GM04503 (cell line): ENCODE data around the gene LGI4.

Experiments used
- DNase-seq: peaks from one replicate; pipeline ENCODE4 v3.0.0-alpha.2; 2012; ENCODE audit warnings: low read depth

The LGI4 gene

DNA sequence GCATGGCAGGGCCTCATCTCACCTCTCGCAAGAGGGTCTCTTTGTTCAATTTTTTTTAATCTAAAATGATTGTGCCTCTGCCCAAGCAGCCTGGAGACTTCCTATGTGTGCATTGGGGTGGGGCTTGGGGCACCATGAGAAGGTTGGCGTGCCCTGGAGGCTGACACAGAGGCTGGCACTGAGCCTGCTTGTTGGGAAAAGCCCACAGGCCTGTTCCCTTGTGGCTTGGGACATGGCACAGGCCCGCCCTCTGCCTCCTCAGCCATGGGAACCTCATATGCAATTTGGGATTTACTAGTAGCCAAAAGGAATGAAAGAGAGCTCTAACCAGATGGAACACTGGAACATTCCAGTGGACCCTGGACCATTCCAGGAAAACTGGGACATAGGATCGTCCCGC is 11.3 kb downstream of the LGI4 start:
- DNase-seq: no peak

DNA sequence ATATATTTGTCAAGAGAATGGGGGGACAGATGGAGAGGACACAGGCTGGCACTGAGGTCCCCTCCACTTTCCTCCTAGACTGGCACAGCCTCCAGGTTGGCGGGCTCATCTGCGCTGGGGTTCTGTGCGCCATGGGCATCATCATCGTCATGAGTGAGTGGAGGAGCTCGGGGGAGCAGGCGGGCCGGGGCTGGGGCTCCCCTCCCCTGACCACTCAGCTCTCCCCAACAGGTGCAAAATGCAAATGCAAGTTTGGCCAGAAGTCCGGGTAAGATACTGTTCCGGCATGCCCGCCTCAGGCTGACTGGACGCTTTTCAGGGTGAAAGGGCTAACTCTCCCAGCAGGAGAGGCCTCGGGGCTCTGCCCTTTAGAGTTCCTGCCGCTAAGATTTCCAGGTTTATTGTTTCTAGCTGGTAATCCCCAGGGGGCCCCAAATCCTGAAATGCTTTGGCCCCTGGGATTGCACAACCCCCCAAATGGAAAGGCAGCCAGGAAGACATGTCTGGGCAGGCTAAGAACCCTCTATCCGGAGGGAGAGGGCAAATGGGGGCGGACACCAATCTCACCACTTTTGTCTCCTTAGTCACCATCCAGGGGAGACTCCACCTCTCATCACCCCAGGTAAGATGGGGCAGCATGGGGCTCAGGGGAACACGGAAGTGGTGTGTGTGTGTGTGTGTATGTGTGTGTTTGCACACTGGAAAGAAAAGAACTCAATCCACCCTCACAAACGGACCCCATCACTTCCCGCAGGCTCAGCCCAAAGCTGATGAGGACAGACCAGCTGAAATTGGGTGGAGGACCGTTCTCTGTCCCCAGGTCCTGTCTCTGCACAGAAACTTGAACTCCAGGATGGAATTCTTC is 11.9 kb downstream of the LGI4 start:
- DNase-seq: no peak

DNA sequence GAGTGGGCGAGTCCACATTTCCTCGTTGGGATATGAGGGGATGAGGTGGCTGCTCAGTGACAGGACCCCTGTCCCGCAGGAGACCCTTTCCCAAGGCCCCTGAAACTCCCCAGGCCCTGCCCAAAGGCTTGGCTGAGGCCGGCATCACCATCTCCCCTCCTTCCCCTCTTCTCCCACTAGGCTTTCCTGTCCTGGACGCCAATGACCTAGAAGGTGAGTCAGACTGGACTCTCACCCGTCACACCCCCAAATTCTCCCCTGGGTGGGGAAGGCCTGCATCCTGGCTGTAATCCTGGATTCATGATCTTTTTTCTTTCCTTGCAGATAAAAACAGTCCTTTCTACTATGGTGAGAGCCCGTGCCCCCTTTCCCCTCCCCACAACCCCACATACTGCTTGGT is 14.0 kb downstream of the LGI4 start:
- no peak for DNase-seq

DNA sequence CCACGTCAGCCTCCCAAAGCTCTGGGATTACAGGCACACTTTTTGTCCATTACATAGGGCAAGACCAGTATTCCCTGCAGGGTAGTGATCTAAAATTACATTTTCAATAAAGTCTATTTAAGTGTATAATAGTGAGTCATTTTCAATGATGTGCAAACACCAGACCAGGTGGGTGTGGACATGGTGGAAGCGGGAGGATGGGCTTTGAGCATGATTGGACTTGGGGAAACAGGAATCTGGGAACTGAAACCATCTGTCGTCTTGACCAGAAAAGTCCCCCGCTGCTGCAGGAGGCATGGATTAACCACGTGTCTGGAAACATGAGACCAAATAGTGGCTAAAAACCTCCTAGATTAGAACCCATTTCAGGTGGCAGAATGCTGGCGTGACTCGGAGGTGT is 14.4 kb downstream of the LGI4 start:
- no peak for DNase-seq

DNA sequence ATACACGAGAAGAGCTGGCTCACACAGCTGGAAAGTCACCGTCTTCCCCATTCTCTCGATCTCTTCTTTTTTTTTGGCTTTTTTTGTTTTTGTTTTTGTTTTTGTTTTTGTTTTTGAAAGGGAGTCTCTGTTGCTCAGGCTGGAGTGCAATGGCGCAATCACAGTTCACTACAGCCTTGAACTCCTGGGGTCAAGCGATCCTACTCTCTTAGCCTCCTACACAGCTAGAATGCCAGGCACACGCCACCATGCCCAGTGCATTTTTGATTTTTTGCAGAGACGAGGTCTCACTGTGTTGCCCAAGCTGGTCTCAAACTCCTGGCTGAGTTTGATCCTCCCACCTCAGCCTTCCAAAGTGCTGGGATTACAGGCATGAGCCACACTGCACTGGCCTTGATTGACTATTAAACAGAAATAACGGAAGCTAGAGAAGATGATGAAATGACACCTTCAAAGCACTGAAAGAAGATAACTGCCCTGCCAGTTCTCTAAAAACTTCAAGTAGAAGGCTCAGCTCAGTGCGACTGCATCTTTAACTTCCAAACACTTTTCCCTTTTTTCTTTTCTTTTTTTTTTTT is 15.2 kb downstream of the LGI4 start:
- no peak for DNase-seq

DNA sequence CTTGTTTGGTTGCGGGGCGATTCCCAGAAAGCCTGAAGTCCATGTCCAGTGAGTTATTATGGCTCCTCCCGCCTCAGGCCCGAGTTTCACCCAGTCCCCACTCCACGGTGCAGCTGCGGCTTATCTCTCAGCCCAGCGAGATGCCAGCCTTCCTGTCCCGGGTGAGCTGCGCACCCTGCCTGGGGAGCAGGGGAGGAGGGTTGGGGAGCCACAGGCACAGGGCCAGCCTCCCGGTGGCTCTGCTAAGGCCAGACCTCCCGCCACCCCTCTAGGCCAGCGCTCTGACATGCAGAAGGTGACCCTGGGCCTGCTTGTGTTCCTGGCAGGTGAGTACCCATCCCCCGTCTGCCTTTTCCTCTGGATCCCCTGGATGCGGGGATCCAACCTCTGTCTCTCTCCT is 15.8 kb downstream of the LGI4 start:
- no peak for DNase-seq

DNA sequence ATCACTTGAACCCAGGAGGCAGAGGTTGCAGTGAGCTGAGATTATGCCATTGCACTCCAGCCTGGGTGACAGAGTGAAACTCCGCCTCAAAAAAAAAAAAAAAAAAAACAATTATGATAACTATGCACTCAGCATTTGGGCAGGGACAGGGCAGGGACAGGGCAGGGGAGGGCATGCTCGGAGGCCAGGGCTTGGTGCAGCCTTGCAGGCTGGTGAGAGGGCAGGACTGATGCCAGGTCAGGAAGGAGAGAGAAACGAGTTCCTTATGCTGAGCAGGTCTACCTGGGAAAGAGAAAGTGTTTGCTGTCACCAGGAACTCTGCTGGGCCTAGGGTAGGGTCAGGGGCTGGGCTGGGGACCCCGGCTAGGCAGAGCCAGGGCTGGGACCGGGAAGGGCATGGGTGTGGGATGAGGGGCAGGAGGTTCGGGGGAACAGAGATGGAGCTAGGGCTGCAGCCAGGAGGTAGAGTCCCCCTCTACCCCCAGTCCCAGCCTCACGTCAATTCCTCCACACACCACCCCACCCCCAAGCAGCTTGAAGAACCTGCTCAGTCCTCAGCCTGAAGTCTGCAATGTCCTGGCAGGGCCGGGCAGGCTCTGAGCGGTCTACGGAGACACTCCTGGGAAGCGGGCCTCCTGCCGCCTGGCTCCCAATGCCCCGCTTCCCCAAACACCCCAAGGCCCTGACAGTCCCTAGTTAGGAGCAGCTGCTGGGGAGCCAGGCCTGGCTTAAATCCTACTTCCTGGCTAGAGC is 16.4 kb downstream of the LGI4 start:
- DNase-seq: no peak

DNA sequence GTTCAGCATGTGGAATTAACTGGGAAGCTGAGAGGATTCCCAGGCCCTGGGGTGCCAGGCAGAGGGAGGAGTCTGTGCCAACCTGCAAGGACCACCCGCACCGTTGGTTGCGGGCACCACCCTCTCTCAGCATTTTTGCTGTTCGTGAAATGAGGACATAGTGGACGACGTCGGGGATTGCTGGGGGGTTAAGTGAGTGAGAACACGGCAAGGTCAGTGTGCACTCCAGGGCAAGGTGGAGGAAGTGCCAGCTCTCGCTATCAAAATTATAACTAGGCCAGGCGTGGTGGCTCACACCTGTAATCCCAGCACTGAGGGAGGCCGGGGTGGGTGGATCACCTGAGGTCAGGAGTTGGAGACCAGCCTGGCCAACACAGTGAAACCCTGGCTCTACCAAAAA is 17.1 kb downstream of the LGI4 start:
- DNase-seq: no peak

DNA sequence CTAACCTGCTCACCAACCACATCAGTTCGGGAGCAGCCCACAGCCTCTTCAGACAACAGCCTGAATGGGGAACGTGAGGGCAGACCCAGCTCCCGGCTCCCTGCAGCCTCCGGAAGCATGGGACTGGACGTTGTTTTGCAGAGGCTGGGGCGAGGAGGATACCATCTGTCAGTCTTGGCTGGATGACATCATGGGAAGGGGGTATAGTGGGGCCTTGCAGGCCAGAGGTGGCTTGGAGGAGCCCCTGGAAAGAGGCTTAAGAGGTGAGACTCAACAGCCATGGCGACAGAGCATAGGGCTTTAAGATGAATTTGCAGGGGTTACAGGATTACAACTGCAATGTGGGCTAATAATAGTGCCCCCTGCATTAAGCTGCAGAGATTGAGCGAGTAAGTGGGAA is 17.7 kb downstream of the LGI4 start:
- no peak for DNase-seq

DNA sequence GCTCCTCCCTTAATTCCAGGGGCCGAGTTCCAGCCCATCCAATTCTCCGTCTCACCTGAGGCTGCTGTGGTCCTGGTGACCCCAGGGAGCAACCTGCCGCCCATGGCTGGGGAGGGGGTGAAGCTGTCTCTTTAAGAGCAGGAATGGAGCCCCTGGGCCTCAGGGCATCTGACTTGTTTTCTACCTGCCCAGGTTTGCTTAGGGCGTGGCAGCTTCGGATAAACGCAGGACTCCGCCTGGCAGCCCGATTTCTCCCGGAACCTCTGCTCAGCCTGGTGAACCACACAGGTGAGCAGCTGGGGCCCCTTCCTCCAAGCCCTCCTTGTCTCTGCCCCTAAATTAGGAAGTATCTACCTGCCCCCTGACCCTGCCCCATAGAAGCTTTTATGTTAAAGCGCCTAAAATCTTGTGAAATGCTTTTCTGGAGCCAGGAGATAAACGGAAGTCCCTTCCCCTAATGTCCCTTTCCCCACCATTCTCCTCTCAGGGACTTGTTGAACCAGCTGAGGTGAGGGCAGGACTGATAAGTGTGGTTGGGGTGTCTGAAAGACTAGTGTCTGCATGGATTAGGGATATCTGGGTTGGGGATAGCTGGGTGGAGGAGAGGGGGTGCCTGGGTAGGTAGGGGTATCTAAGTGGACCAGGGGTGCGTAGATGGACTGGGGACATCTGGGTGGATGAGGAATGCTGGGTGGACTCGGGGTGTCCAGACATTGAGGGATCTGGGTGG is 18.6 kb downstream of the LGI4 start:
- no peak for DNase-seq

DNA sequence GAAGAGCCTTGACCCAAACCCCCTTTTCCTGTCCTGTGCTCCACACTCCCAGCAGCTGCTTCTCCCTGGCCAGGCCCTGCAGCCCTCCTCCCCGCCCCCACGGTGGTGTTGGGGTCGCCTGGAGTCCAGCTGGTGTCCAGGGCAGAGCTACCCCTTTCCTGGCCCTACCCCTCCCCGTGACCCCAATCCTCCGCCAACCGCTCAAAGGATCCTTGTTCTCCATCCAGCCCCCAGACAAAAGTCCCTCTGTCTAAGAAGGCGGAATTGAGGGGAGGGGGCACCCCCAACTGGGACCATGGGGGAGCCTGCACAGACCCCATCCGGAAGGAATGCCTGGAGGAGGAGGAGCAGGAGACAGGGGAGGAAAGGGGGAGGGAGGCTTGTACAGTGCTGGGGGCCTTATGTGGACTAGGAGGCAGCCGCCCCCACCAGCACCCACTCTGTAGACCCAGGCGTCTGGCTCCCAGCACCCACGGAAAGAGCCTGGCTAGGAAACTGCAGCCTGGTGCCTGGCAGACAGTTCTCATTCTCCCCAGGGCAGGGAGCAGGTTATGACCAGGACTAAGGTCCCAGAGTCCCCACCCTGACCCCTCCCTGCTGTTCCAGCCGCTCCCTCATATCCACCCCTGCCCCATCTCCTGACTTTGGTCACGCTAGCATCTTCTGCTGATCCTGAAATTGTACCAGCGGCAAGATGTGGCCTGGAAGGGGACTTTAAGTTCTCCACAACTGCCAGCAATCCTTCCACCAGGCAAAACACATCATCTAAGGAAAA is 19.5 kb downstream of the LGI4 start, which contains the start of gene FXYD3:
TSS of gene FXYD3 (plus strand) at position 647 of the 775 bp plus-strand sequence. CDS start 3,554 bp downstream, outside the sequence.
- no peak for DNase-seq

DNA sequence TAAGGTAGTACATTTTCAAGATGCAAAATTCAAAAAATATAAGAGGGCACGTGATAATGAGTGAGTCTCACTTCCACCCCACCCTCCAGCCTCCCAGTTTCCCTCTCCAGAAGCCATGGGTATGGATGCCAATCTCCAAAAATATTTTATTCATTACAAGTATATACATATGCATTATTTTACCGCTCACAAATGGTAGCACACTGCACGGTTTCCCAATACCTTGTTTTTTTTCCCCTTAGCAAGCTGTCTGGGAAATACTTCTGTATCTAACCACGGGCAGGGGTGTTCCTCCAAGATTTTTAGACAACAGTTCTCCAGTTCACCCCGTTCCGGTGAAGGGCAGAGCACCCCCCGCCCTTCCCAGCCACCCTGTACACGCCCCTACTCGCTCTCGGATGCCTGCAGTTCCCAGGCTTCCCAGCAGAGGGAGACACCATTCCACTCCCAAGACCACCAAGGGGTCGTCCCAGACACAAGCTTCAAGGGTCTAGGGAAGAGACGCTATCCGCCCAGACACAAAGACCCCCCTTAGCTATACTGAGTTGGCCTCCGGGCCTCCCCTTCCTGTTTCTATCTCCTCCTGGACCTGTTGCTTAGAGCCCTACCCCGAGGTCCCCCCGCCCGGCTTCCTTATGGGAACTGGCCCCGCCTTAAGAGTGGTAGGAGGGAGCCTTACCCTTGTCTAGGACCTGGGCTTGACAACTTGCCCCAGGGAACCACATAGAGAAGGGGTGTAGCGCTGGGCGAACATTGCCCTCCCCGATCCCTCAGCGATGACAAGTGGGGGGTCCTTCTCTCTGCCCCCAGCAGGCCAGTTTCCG is 20.3 kb downstream of the LGI4 start:
- no peak for DNase-seq

DNA sequence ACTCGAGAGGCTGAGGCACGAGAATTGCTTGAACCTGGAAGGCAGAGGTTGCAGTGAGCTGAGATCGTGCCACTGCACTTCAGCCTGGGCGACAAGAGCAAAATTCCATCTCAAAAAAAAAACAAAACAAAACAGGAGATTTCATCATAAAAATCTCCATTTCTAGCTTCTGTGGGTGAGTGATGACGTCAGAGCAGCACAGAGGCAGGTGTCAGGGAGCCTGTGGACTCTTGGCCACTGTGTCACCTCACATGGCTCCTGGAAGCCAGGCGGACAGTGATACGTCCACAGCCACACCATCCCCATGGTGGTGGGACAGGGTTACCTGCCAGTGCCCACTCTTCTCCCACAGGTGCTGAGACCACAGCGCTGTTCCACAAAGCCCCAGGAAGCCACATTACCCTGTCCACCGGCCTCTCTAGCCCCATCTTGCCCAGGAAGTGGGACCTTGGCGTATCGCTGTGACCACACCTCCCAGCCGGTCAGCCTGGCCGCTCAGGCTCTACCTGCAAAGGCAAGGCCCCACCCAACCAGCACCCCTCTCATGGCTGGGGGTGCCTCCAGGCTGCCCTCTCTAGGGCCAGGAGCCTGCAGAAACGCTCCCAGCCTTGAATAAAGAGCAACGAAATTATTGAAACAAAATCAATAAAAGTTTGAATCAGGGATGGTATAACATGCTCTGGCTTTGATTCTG is 21.7 kb downstream of the LGI4 start:
- no peak for DNase-seq

DNA sequence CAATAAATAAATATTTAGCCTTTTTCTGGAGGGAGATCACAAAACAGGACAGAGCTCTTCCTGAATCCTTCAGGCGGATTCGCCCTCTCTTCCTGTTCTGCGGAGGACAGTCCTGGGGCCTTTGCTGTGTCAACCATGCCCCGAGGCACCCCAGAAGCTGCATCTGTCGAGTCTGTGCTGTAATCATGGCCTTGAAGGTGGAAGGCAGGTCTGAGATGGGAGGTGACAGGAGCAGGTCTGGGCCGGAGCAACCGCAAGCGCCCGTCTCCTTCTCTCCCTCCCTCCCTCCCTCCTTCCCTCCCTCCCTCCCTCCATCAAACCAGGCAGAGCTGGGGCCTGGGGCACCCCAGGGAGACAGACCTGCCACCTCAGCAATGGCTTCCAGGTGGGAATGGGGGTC is 23.9 kb downstream of the LGI4 start:
- no peak for DNase-seq

DNA sequence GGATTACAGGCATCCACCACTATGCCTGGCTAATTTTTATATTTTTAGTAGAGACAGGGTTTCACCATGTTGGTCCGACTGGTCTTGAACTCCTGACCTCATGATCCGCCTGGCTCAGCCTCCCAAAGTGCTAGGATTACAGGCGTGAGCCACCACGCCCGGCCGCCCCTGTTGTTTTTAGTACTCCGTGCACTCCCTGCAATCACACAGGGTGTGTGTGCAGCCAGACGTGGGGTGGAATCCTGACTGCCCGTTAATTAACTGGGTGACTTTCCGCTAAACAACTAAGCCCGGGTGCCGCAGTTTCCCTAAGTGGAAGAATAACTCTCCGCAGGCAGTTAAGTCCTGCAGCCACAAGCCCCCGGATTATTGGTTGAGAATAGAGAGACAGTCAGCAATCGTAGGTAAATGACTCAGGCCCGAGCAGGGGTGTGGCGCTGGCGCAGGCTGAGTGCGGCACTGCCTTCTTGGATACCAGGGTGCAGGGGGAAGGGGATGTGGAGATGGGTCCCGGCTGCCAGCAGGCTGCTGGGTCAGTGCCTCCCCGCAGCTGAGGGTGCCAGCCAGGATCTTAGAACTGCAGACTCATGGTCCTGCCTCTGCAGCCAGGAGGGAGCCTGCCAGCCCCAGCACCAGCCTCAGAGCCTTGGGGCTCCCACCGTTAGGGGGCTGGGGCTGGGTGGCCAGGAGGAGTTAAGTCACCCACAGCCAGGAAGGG is 25.3 kb downstream of the LGI4 start:
- no peak for DNase-seq

DNA sequence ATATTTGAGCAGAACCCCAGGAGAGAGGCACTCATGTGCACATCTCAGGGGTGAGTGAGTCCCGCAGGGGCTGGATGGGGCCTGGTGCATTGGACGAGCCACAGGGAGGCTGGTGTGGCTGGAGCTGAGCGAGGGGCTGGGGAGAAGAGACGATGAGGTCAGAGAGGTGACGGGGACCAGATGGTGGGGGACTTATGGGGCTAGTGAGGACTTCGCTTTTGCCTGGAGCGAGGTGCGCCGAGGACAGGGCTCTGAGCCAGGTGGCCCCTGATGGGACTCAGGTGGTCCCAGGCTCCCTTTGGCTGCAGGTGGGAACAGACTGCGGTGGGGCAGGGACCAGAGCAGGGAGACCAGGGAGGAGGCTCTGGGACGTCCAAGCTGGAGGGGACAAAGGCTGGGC is 26.1 kb downstream of the LGI4 start:
- no peak for DNase-seq

DNA sequence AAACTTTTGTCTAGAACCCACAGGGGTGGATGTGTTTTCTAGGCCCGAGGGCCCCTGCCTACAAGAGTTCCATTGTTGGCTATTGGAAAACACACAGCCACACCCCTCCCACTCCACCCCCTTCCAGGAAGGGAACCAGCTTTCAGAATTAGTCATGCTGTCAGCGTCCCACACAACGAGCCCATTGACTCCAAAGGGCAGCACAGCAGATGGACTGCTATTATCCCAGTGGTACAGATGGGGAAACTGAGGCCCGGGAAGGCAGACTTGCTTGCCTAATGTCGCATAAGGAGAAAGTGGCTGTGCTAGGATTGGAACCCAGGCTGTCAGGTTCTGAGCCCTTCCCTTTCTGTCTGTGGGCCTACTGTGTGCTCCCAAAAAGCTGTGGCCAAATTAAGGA is 27.3 kb downstream of the LGI4 start:
- no peak for DNase-seq

DNA sequence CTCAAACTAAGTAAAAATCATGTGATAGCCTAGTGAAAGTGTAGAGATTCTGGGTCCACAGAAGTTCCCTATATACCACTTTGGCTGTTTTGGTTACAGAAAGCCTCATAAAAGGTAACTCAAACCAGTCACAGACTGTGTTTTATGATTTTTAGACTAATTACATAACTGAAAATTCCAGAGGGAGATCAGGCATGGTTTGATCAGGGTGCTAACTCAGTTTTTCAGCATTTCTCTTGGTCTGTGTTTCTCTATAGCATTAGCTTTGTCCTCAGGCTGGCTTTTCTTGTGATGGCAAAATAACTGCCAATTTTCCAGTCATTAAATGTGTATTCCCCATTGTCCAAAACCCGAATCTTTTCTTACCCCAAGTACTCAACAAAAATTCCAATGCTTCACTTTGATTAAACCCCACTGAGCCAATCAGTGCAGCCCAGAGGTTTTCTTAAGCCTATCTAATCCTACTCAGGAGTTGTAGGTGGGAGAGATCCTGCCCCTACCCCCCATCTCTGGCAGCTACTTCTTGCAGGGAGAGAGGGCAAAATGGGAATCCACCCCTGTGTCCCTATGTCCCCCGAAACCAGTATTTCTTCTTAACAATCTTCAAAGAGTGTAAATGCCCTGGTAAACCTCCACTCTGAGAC is 27.8 kb downstream of the LGI4 start:
- no peak for DNase-seq

DNA sequence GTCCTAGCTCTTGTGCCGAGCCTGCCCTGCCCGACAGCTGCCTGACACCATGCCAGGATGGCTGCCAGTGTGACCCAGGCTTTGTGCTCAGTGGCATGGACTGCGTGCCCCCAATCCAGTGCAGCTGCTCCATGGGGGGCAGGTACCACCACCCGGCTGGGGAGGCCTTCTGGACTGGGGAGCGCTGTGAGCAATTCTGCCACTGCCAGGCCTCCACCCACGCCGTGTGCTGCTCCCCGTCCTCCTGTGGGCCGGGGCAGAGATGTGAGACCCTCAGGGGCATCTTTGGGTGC is 28.6 kb downstream of the LGI4 start:
- no peak for DNase-seq
